IMR-90 (cell line): ENCODE results near the gene PIGU. TPM values are rescaled to one million over a fixed set of nuclear protein-coding genes. Genes with fewer than 3 reads are reported as not detected.
A peak's percentile ranks its signal among the peaks of the same experiment; 100 is the strongest.

Source experiments
- ATAC-seq: fragments of 200-7000 bp; cut with Tn5 transposase; 2 replicates; pipeline ENCODE4 v1.9.1; 2020; ENCODE audit warnings: low read depth, mild to moderate bottlenecking, moderate library complexity
- BruUV-seq: library from RNA; stranded (reverse); fragments of 400-500 nt; replicated peaks from 2 replicates; lab custom pipeline; 2021; lab: Mats Ljungman, UMichigan
- CTCF ChIA-PET: fragments of 300-600 bp; formaldehyde crosslinking; extraction: SDS; loops from one replicate; lab custom pipeline; 2021; ENCODE audit warnings: antibody characterized with exemption; lab: Yijun Ruan, JAX
- POLR2A ChIA-PET: fragments of 300-600 bp; sonication (Branson Sonifier 250); formaldehyde crosslinking; loops from one replicate; lab custom pipeline; 2022; ENCODE audit warnings: antibody characterized with exemption; ENCODE audit not compliant: unreplicated experiment; lab: Charles Lee
- DNase-seq: peaks from one replicate; pipeline ENCODE4 v3.0.0; 2013
- H2AFZ ChIP-seq: replicated peaks from 2 replicates; pipeline ENCODE3; 2013; ENCODE audit warnings: low read length, mild to moderate bottlenecking; ENCODE audit not compliant: poor library complexity
- H2AK5ac ChIP-seq: 2 replicates; pipeline ENCODE4 v1.6.1; 2013; ENCODE audit warnings: low read depth, low read length, inconsistent platforms
- H2AK9ac ChIP-seq: replicated peaks from 2 replicates; pipeline ENCODE3; 2013; ENCODE audit warnings: mild to moderate bottlenecking, low read depth, low read length, moderate library complexity; ENCODE audit not compliant: poor library complexity
- H2BK120ac ChIP-seq: 2 replicates; pipeline ENCODE4 v1.6.1; 2013; ENCODE audit warnings: low read depth, low read length, inconsistent platforms
- H2BK15ac ChIP-seq: 3 replicates; pipeline ENCODE4 v1.6.1; 2013; ENCODE audit warnings: low read depth, low read length, inconsistent platforms
- H2BK20ac ChIP-seq: 2 replicates; pipeline ENCODE4 v1.6.1; 2013; ENCODE audit warnings: low read depth, mild to moderate bottlenecking, inconsistent platforms, low read length, moderate library complexity
- H2BK5ac ChIP-seq: 2 replicates; pipeline ENCODE4 v1.6.1; 2013; ENCODE audit warnings: mild to moderate bottlenecking, low read depth, low read length, inconsistent platforms; ENCODE audit not compliant: poor library complexity, severe bottlenecking
- H3K14ac ChIP-seq: replicated peaks from 2 replicates; pipeline ENCODE4 v1.6.1; 2013; ENCODE audit warnings: low read depth, low read length, inconsistent platforms
- H3K18ac ChIP-seq: 2 replicates; pipeline ENCODE4 v1.6.1; 2013; ENCODE audit warnings: low read depth, low read length, control low read depth
- H3K23ac ChIP-seq: 2 replicates; pipeline ENCODE4 v1.6.1; 2013; ENCODE audit warnings: low read depth, low read length, inconsistent platforms
- H3K27ac ChIP-seq: 2 replicates; pipeline ENCODE4 v1.5.1; 2013; ENCODE audit warnings: mild to moderate bottlenecking, control low read depth, low read length; ENCODE audit not compliant: insufficient read depth
- H3K27me3 ChIP-seq: 2 replicates; pipeline ENCODE4 v1.6.1; 2013; ENCODE audit warnings: low read length; ENCODE audit not compliant: control insufficient read depth, insufficient read depth
- H3K36me3 ChIP-seq: 2 replicates; pipeline ENCODE4 v1.6.1; 2013; ENCODE audit warnings: low read length, mixed read lengths; ENCODE audit not compliant: control insufficient read depth, insufficient read depth
- H3K4ac ChIP-seq: 2 replicates; pipeline ENCODE4 v1.6.1; 2013; ENCODE audit warnings: low read depth, low read length, inconsistent platforms
- H3K4me1 ChIP-seq: 2 replicates; pipeline ENCODE4 v1.6.1; 2013; ENCODE audit warnings: low read length, mixed read lengths; ENCODE audit not compliant: control insufficient read depth, insufficient read depth
- H3K4me2 ChIP-seq: 2 replicates; pipeline ENCODE4 v1.6.1; 2013; ENCODE audit warnings: low read depth, mild to moderate bottlenecking, control low read depth, low read length, moderate library complexity
- H3K4me3 ChIP-seq: 2 replicates; pipeline ENCODE4 v1.5.1; 2013; ENCODE audit warnings: low read depth, mild to moderate bottlenecking, control low read depth, low read length, moderate library complexity; ENCODE audit not compliant: insufficient read depth
- H3K56ac ChIP-seq: 2 replicates; pipeline ENCODE4 v1.6.1; 2013; ENCODE audit warnings: low read length, inconsistent platforms; ENCODE audit not compliant: insufficient read depth; ENCODE audit errors: extremely low read depth
- H3K79me1 ChIP-seq, 2 experiments: 2 replicates each; pipeline ENCODE4 v1.6.1; 2013; ENCODE audit warnings: low read length in 2 of 2, inconsistent platforms in 1 of 2, low read depth in 1 of 2
- H3K9ac ChIP-seq: 2 replicates; pipeline ENCODE4 v1.6.1; 2013; ENCODE audit warnings: low read depth, low read length, control low read depth
- H3K9me1 ChIP-seq: 2 replicates; pipeline ENCODE4 v1.6.1; 2013; ENCODE audit warnings: low read length, inconsistent platforms; ENCODE audit not compliant: insufficient read depth
- H3K9me3 ChIP-seq: 2 replicates; pipeline ENCODE4 v1.6.1; 2013; ENCODE audit warnings: low read length; ENCODE audit not compliant: control insufficient read depth, insufficient read depth
- H4K20me1 ChIP-seq: 2 replicates; pipeline ENCODE4 v1.6.1; 2013; ENCODE audit warnings: low read length, inconsistent platforms; ENCODE audit not compliant: insufficient read depth
- H4K5ac ChIP-seq: 2 replicates; pipeline ENCODE4 v1.6.1; 2013; ENCODE audit warnings: mild to moderate bottlenecking, low read depth, low read length, control low read depth
- H4K8ac ChIP-seq, 2 experiments: 2 replicates each; pipeline ENCODE4 v1.6.1; 2013; ENCODE audit warnings: low read depth in 2 of 2, low read length in 2 of 2, control low read depth in 1 of 2, inconsistent platforms in 1 of 2
- H4K91ac ChIP-seq: 2 replicates; pipeline ENCODE4 v1.6.1; 2013; ENCODE audit warnings: low read depth, low read length, inconsistent platforms; ENCODE audit not compliant: insufficient read depth
- USF2 ChIP-seq: fragments of 150-350 bp; IDR thresholded peaks from 2 replicates; pipeline ENCODE4 v1.6.1; 2017; ENCODE audit warnings: mild to moderate bottlenecking, antibody characterized with exemption, low read length, low read depth
- WGBS, 2 experiments: methylation state at CpG; one replicate each; pipeline versions ENCODE4 v1.1.5 to v1.1.7; 2013; ENCODE audit warnings: missing lambda C conversion rate in 2 of 2; ENCODE audit not compliant: insufficient read length in 1 of 2; ENCODE audit errors: extremely low coverage in 2 of 2; 5-methylcytosine and 5-hydroxymethylcytosine counted together
- dilution Hi-C: fragments of 300-500 bp; cut with HindIII; formaldehyde crosslinking; loops from one replicate; pipeline ENCODE4 v1.14.3; 2018; ENCODE audit warnings: low sequenced_read_pairs; ENCODE audit not compliant: unreplicated experiment
- in situ Hi-C: fragments of 300-500 bp; cut with MboI; formaldehyde crosslinking; loops from 3 replicates; pipeline ENCODE4 v1.14.3; 2019; ENCODE audit warnings: low sequenced_read_pairs, inconsistent platforms, mixed read lengths
- intact Hi-C: fragments of 100-400 bp; cut with micrococcal nuclease; formaldehyde crosslinking; loops from 2 replicates; pipeline ENCODE4 v1.10.0; 2022
- polyA plus RNA-seq, 3 experiments: library from polyadenylated mRNA; depleted of rRNA; stranded (reverse); fragments of >200 nt; gene quantifications; 2 replicates each; pipeline ENCODE4 v1.2.3, GENCODE V29; 2012; ENCODE audit warnings: low replicate concordance in 1 of 3
- total RNA-seq: library from RNA; depleted of rRNA; stranded (reverse); fragments of >200 nt; gene quantifications from 2 replicates; pipeline ENCODE4 v1.2.3, GENCODE V29; 2012

The PIGU gene
- total and polyA plus RNA-seq, 2 of the 4 experiments (the other 2 are of a cell fraction) = 11.1 to 31.1 TPM

GRCh38 chr20:34582911-34583310, 94.0 kb downstream of the PIGU start:
- H3K4me2 ChIP-seq = no peak overlapping the region
- peaks cover 4% of the 10 kb centered on the region for H3K36me3 ChIP-seq
- H2BK120ac ChIP-seq = no peak overlapping the region
- H3K4me3 ChIP-seq = no peak overlapping the region
- no peak overlapping the region for H3K23ac ChIP-seq
- peak overlapping the region; percentile 13; the same call in 1 of the 2 replicates for H2AK5ac ChIP-seq
- no peak overlapping the region for H2BK15ac ChIP-seq
- H4K91ac ChIP-seq = no peak overlapping the region
- TF ChIP-seq USF2 = no peak
- POLR2A ChIA-PET = no interaction called here
- no TSS peak for BruUV-seq
- H2BK20ac ChIP-seq = no peak overlapping the region
- H2AFZ ChIP-seq = no peak overlapping the region
- no peak overlapping the region for H3K4ac ChIP-seq
- no peak overlapping the region for H3K56ac ChIP-seq
- H3K14ac ChIP-seq = no peak overlapping the region
- peaks cover 0 to 3% of the 10 kb centered on the region in 2 experiments; a peak in 2 of 4 replicates for H3K79me1 ChIP-seq
- in situ Hi-C loops (loop anchor here (10.0 kb wide), 1 partner anchor 182 kb away; no protein-coding TSS in a partner anchor), intact Hi-C loops (no loop called here), dilution Hi-C loops (no loop called here)
- DNase-seq = peak; percentile 24
- peaks cover 17% of the 10 kb centered on the region for H3K9me1 ChIP-seq
- no peak overlapping the region for H2AK9ac ChIP-seq
- no peak overlapping the region for H3K18ac ChIP-seq
- no peak overlapping the region for H2BK5ac ChIP-seq
- no peak overlapping the region for H4K5ac ChIP-seq
- no peak overlapping the region for H4K8ac ChIP-seq
- CTCF ChIA-PET = interaction anchor here (0.7 to 1.0 kb wide), 2 partner anchors 126 to 291 kb away, joined by 4 to 10 read pairs; no protein-coding TSS in a partner anchor
- no peak overlapping the region for H3K27ac ChIP-seq
- no peak overlapping the region for H3K9ac ChIP-seq
- peaks cover 17% of the 10 kb centered on the region for H3K4me1 ChIP-seq
- WGBS, 2 experiments = 80% methylated on average over 1 of the region's 4 CpGs; no CpG with 5 or more reads in 1 of the 2 experiments
- no peaks in the 10 kb centered on the region for H3K9me3 ChIP-seq
- H3K27me3 ChIP-seq = no peaks in the 10 kb centered on the region
- no peak for ATAC-seq
- no peaks in the 10 kb centered on the region for H4K20me1 ChIP-seq
